Medulla oblongata (tissue), 1 donor: ENCODE measurements around the gene ZNF747.
A peak's percentile ranks its signal among the peaks of the same experiment; 100 is the strongest.
"Not testable (repeated sequence)": the region's sequence is repeated elsewhere in the genome, so short reads cannot be mapped to it uniquely, and the experiment has no call there.

Experiments
- DNase-seq: peaks from one replicate; pipeline ENCODE4 v3.0.0-alpha.2; 2015; ENCODE audit errors: extremely low spot score

ZNF747 gene

GRCh38 chr16:30557957-30558788 lies 23.5 kb upstream of the ZNF747 start, which contains the start of gene ZNF764:
TSS of gene ZNF764 (minus strand) at chr16:30558374. CDS start at chr16:30558182, 192 bp downstream.
- DNase-seq = peak; percentile 99

DNA sequence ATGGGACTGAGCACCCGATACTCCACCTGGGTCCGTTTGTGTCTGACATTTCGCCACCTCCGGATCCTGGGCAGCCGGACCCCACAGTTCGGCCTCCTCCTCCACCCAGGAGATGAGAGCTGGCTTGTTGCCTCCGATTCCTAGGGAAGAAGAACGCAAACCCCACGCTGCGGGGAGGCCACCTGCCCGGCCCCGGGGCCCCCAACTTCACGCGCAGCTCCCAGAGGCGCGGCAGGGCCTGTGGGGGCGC lies 23.0 kb upstream of the ZNF747 start:
- no peak for DNase-seq

DNA sequence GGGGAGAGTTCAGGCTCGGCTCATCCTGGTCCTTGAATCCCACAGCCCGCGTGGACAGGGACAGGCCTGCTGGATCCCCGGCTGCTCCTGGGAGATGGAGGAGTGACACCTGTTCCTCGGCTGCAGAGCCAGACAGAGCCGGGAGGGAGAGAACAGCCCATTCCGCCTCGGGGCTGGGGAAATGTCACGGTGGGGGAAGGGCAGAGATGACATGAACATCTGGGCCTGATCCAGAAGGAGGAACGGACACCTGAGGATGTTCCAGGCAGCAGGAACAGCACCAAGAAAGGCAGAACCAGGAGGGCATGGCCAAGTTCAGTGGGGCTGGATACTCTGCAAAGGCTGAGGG lies 21.4 kb upstream of the ZNF747 start:
- DNase-seq = no peak

GRCh38 chr16:30555315-30556124 lies 20.9 kb upstream of the ZNF747 start:
- no peak for DNase-seq

DNA sequence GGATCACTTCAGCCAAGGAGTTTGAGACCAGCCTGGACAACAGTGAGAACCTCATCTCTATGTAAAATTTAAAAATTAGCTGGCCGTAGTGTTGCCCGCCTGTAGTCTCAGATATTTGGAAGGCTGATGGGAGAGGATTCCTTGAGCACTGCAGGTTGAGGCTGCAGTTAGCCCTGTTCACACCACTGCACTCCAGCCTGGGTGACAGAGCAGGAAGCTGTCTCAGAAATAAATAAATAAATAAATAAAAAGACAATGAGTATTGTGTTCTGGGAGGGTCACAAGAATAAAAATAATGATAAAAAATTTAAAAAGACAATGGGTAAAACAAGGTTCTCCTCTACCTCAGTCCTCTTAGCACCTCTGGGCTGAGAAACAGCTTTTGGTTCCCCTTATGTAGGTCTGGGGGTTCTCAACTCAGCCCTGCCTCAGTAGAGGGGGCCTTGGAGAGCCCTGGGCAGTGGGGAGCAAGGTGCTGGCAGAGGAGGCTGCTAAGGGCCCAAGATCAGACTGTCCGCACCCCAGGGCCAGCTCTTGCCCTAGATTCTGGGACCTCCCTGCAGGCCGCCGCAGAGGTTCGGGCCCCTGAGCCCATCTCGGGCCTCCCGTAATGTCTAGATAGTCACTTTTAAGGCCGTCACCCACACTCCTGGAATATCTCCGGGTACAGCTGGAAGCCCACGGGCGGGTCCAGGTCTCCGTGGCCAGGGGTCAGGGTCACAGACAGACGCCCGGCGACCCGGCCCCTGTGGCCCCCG lies 20.1 kb upstream of the ZNF747 start:
- no peak for DNase-seq

- DNase-seq = no peak
Observed at GRCh38 chr16:30553393-30553899, 18.8 kb upstream of the ZNF747 start.

GRCh38 chr16:30552956-30553355 lies 18.3 kb upstream of the ZNF747 start:
- DNase-seq = no peak

GRCh38 chr16:30551781-30552180 lies 17.1 kb upstream of the ZNF747 start:
- DNase-seq = no peak

DNA sequence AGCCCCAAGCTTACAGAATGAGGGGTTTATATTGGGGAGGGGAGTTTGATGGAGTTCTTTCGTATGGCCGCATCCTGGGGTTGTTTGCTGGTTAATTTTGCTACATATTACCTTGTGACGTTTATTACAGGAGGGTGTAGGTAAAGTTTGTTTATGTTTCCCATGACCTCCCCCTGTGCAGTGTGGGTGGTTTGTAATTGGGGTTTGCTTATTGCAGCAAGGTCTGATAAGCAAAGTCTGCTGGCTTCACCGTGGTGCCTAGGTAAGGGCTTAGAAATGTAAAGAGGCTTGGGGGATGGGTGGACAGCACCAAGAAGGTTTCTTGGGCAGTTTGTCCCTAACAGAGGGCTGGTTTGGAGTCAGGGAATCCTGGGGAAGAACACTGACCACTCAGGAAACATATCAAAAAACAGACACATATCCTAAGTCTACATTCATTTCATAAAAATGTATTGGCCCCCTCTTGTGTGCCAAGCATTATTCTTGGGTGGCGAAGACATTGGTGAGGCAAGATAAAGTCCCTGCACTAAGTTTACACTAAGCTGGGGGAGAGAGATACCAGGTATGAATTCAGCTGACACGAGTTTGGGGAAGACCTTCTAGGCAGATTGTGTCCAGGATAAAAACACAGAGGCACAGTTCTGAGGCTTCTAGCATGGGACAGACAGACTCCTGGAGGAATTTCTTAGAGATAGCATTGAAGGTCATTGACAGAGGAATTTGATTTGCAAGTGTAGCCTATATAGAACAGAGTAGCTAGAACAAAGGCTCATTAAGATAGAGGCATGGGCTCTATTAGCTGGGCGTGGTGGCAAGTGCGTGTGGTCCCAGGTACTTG lies 14.0 kb upstream of the ZNF747 start:
- no peak for DNase-seq

DNA sequence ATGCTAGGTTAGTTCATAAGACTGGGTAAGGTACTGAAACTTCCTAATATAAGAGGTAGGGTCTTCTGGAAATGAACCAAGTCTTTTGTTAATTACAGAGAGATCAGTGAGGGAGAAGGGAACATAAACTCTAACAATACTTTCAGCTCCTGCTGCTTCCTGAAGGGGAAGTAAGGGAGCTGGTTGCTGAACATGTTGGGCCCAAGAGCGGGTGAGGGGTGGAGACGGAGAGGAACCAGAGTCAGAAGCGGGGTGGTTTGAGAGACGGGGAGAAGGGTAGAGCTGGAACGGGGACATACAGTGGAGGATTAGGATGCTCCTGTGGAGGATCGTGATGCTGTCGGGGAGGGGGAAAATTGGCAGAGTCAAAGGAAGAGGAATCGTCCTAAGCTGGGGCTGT lies 11.5 kb upstream of the ZNF747 start:
- DNase-seq = peak; percentile 47

DNA sequence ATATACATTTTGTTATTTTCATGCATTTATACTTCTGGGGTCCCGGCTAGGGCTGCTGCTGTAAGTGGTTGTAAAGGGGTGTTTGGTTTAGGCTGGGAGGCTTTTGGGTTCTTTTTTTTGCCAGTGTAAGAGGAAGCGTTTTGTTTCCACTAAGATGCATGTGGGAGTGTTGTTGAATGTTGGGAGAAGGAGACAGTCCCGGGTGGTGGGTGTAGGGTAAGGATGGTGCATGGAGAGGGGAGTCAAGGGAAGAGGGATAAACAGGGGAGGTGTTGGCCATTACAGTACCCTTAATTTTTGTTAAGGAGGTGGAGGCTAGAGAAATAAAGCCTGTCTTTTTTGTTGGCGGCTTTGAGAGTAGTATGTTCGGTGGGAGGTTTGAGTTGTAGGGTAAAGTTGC lies 8.4 kb upstream of the ZNF747 start:
- DNase-seq = no peak

DNA sequence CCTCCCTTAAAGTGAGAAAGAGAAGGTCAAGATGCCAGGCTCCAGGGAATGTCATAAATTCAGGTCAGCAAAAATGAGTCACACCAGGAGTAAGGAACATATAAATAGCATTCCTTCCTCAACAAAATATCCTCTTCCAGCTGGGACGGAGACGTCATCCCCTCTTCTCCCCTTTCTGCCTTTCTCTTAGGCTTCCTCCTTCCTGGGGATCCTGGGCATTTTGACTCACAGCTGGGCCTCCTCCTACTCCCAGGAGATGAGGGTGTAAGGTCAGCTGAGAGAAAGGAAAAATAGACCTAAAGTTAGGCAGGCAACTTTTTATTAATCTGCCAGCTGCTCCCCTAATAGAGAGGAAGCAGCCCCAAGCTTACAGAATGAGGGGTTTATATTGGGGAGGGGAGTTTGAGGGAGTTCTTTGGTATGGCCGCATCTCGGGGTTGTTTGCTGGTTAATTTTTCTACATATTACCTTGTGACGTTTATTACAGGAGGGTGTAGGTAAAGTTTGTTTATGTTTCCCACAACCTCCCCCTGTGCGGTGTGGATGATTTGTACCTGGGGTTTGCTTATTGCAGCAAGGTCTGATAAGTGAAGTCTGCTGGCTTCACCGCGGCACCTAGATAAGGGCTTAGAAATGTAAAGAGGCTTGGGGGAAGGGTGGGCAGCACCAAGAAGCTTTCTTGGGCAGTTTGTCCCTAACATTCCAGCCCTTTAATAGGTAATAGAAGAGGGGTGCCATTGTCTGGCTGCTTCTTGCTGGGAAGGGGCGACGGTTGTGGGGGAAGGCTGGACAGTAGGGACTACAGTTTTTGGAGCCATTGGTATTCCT lies 7.1 kb upstream of the ZNF747 start:
- no peak for DNase-seq

DNA sequence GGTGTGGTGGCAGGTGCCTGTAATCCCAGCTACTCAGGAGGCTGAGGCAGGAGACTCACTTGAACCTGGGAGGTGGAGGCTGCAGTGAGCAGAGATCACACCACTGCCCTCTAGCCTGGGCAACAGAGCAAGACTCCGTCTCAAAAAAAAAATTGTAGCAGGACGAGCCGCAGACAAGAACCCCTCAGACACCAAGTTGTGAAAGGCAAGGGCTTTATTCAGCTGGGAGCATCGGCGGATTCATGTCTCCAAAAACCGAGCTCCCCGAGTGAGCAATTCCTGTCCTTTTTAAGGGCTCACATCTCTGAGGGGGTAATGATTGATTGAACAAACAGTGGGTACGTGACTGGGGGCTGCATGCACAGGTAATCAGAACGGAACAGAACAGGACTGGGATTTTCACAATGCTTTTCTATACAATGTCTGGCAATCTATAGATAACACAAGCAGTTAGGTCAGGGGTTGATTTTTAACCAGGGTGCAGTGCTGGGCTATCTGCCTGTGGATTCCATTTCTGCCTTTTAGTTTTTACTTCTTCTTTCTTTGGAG lies 6.3 kb upstream of the ZNF747 start:
- DNase-seq = not testable (repeated sequence)

GRCh38 chr16:30539986-30540526 lies 5.4 kb upstream of the ZNF747 start:
- not testable (repeated sequence) for DNase-seq

DNA sequence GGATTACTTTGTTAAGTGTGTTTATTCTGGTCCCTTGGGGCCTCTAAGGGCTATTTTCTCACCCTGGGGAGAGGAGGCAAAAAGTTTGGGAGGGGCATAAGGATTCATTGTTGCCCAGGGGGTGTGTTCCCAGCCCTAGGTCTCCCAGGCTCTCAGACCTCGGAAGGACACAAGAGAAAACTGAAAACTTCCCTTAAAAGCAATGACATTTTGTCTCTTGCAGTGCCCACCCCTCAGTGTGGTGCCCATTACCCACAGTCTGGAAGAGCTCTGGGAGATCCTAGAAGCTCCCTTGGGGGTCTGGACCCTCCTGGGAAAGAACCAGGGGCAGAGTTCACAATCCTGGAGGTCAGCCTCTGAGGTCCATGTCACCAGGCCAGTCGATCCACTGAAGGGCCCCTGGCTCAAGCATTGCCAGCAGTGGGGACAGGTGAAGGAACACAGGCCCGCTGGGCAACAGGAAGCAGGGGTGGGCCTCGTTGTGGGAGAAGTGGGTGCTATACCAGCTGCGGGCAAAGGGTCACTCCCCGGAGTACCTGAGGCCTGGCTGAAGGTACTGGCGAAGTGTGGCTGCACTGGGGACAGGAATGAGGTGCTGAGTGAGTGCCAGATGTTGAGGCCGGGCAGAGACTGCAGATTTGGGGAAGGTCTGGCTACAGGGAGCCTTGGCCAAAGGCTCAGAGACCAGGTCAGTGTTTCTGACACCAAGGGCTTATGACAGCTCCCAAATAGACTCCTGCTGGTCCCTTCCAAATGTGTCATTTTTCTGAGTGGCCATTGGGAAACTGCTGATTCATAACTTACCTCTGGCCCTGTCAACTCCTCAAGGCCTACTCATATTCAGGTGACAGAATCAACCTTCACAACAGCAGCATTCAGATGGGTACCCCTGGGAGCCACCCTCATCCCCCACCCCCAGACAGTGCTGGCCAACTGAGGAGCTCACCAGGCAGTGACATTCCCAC lies 4.6 kb upstream of the ZNF747 start:
- DNase-seq = no peak

DNA sequence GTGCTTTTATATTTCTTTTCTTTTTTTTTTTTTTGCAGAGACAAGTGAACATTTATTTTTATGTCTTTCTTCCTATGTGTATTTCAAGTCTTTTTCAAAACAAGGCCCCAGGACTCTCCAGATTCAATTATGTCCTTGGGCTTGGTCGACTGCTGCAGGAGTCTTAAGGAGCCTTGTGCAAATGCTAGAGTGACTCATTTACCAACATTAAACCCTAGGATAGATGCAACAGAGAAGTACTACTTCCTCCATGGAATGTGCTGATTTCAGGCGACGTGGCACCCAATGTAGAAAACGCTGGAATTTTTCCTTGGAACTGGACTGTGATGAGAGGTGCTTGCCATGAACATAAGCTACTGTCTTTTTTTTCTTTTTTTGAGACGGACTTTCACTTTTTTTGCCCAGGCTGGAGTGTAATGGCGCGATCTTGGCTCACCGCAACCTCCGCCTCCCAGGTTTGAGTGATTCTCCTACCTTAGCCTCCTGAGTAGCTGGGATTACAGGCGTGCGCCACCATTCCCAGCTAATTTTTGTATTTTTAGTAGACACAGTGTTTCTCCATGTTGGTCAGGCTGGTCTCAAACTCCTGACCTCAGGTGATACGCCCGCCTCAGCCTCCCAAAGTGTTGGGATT lies 1.9 kb upstream of the ZNF747 start:
- DNase-seq = not testable (repeated sequence)

- DNase-seq = peak; percentile 82
Observed at GRCh38 chr16:30535777-30536190, 1.1 kb upstream of the ZNF747 start.

GRCh38 chr16:30535106-30535776 lies 583 bp upstream of the ZNF747 start:
- DNase-seq = no peak
